Measurements from ENCODE around the gene EEFSEC. TPM values are rescaled to one million over a fixed set of nuclear protein-coding genes. Genes with fewer than 3 reads are reported as not detected.
A peak's percentile ranks its signal among the peaks of the same experiment; 100 is the strongest.

EEFSEC gene
- total RNA-seq, 1 donor from 2014 or later = 6.1 TPM

- H3K4me1 Mint-ChIP-seq (ENCODE audit: low read depth, unreplicated experiment) = peaks cover 21% of the 10 kb centered on the region
- no peaks in the 10 kb centered on the region for H3K27me3 ChIP-seq (ENCODE audit: insufficient read depth, low read length)
- no peak overlapping the region for H3K4me3 Mint-ChIP-seq (ENCODE audit: unreplicated experiment)
- H3K4me3 ChIP-seq (ENCODE audit: insufficient read depth, low read depth, low read length) = no peak overlapping the region
- H3K36me3 ChIP-seq (ENCODE audit: insufficient read depth, low read length) = no peaks in the 10 kb centered on the region
- no peak overlapping the region for H2AFZ ChIP-seq (ENCODE audit: low read depth, low read length)
- no peaks in the 10 kb centered on the region for H4K20me1 ChIP-seq (ENCODE audit: insufficient read depth, low read length)
- H3K27ac ChIP-seq (ENCODE audit: low read depth, low read length) = no peak overlapping the region
- no peak for DNase-seq (ENCODE audit: low read depth)
- no peaks in the 10 kb centered on the region for H3K9me3 ChIP-seq (ENCODE audit: insufficient read depth, low read depth, low read length)
- no peak for TF ChIP-seq EZH2 (IDR thresholded peaks at IDR 0.05; ENCODE audit: insufficient read depth, low read length)
- no peak for TF ChIP-seq CTCF (IDR thresholded peaks at IDR 0.05; ENCODE audit: insufficient read depth, low read depth, low read length)
- H3K4me1 ChIP-seq (ENCODE audit: insufficient read depth, low read length) = peaks cover 53% of the 10 kb centered on the region
- peaks cover 2% of the 10 kb centered on the region for H3K9me3 Mint-ChIP-seq (ENCODE audit: unreplicated experiment)
- no peak overlapping the region for H3K9ac ChIP-seq (ENCODE audit: low read length)
- no peak for FAIRE-seq
- no peak overlapping the region for H3K27ac Mint-ChIP-seq (ENCODE audit: unreplicated experiment)
- H3K36me3 Mint-ChIP-seq (ENCODE audit: low read depth, unreplicated experiment) = peaks cover 2% of the 10 kb centered on the region
- no peaks in the 10 kb centered on the region for H3K79me2 ChIP-seq (ENCODE audit: insufficient read depth, low read length)
- no peak overlapping the region for H3K4me2 ChIP-seq (ENCODE audit: low read length)
- peaks cover 28% of the 10 kb centered on the region for H3K27me3 Mint-ChIP-seq (ENCODE audit: low read depth, unreplicated experiment)
These were observed 124.2 kb downstream of the EEFSEC start for GRCh38 chr3:128277378-128278069.

GRCh38 chr3:128278130-128278529, 124.8 kb downstream of the EEFSEC start:
- no peak for FAIRE-seq

More at GRCh38 chr3:128278130-128278529, 124.8 kb downstream of the EEFSEC start:
- Mint-ChIP-seq H3K4me1 (ENCODE audit: low read depth, unreplicated experiment) (peaks cover 21% of the 10 kb centered on the region), H3K27me3 (ENCODE audit: low read depth, unreplicated experiment) (peaks cover 28% of the 10 kb centered on the region), H3K4me3 (ENCODE audit: unreplicated experiment) (no peak overlapping the region), H3K27ac (ENCODE audit: unreplicated experiment) (no peak overlapping the region), H3K36me3 (ENCODE audit: low read depth, unreplicated experiment) (peaks cover 2% of the 10 kb centered on the region), H3K9me3 (ENCODE audit: unreplicated experiment) (peaks cover 2% of the 10 kb centered on the region)
- Histone ChIP-seq H3K9me3 (ENCODE audit: insufficient read depth, low read depth, low read length) (no peaks in the 10 kb centered on the region), H3K27ac (ENCODE audit: low read depth, low read length) (no peak overlapping the region), H3K36me3 (ENCODE audit: insufficient read depth, low read length) (no peaks in the 10 kb centered on the region), H2AFZ (ENCODE audit: low read depth, low read length) (no peak overlapping the region), H3K4me3 (ENCODE audit: insufficient read depth, low read depth, low read length) (no peak overlapping the region), H3K4me1 (ENCODE audit: insufficient read depth, low read length) (peaks cover 57% of the 10 kb centered on the region), H3K9ac (ENCODE audit: low read length) (no peak overlapping the region), H4K20me1 (ENCODE audit: insufficient read depth, low read length) (no peaks in the 10 kb centered on the region), H3K27me3 (ENCODE audit: insufficient read depth, low read length) (no peaks in the 10 kb centered on the region), H3K79me2 (ENCODE audit: insufficient read depth, low read length) (no peaks in the 10 kb centered on the region), H3K4me2 (ENCODE audit: low read length) (peak overlapping the region; percentile 80)
- no peak for DNase-seq (ENCODE audit: low read depth)
- TF ChIP-seq EZH2 (IDR thresholded peaks at IDR 0.05; ENCODE audit: insufficient read depth, low read length) (no peak), CTCF (IDR thresholded peaks at IDR 0.05; ENCODE audit: insufficient read depth, low read depth, low read length) (no peak)
